Measurements from ENCODE around the gene COL8A1. TPM values are rescaled to one million over a fixed set of nuclear protein-coding genes. Genes with fewer than 3 reads are reported as not detected.

Gene COL8A1
- total RNA-seq, 1 donor from 2014 or later = 3.9 TPM

DNA sequence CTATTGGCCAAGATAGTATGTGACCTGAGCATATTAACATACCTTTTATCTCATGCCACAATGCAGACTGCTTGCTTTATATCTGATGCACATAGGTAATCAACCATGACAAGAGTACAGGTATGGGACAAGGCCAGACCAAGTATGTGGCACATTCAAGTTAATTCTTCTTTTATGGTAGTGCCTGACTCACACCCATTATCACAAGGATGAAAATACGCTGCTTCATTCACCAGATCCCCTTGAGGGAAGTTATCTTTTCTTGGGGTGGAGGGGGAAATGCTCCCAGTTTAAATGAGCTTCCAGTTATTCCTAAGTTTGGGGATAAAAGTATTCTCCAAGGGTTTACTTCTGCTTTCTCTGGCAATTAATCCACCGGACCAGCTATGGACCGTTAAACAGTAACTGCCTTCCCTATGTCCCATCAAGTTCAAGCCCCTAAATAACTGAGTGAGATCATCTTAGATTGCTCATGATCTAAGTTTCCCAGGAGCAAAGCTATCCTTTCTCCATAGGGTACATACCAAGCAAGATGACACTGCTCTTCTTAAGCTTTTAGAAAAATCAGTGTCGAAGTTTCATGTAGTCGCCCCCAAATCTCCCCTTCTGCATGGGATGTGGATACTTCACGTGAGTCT lies 1.9 kb downstream of the COL8A1 start:
- no peak for FAIRE-seq
- no peak for TF ChIP-seq CTCF (IDR thresholded peaks at IDR 0.05; ENCODE audit: insufficient read depth, low read length, severe bottlenecking)
- Histone ChIP-seq H3K27me3 (ENCODE audit: control insufficient read depth, insufficient read depth, low read length) (no peaks in the 10 kb centered on the region), H3K36me3 (ENCODE audit: control insufficient read depth, insufficient read depth, low read length) (no peaks in the 10 kb centered on the region), H3K4me3 (ENCODE audit: low read depth, low read length) (no peak overlapping the region)
- DNase-seq (ENCODE audit: low read depth) = no peak

DNA sequence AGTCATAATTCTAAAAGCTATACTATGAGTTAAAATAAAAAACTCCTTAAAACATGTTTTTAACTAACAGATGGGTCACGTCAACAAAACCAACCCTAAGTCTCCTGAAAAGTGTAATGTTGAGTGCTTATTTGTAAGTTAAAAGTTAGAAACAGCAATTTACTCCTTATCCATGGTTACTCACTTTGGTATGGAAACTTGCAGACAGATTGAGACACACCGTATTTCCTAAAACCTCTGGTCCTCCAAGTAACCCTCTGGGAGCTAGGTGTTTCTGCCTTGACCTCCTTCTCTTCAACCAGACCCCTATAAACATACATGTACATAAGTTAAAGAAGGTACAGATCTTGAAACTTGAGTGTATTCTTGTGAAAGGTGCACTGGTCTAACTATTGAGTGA lies 3.1 kb downstream of the COL8A1 start:
- no peak for TF ChIP-seq CTCF (IDR thresholded peaks at IDR 0.05; ENCODE audit: insufficient read depth, low read length, severe bottlenecking)

DNA sequence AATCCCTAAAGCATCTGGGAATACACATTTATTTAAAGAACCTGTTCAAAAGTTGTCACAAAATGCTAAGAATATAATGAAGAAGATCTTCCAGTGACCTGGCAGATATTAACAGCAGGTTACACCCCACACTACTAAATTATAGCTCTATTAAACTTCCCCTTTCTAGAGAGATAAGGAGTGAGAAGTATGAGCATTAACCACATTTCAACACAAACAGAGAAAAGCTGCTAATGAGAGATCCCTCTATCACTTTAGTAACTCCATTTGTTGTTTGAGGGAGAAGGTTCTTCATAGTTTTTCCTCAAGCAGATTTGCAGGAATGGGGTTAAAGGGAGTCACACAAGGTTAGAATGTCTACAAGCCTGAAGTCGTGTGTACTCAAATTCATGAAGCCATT lies 3.6 kb downstream of the COL8A1 start:
- Histone ChIP-seq H3K4me3 (ENCODE audit: low read depth, low read length) (no peak overlapping the region), H3K36me3 (ENCODE audit: control insufficient read depth, insufficient read depth, low read length) (no peaks in the 10 kb centered on the region), H3K27me3 (ENCODE audit: control insufficient read depth, insufficient read depth, low read length) (no peaks in the 10 kb centered on the region)
- DNase-seq (ENCODE audit: low read depth) = no peak
- TF ChIP-seq CTCF (IDR thresholded peaks at IDR 0.05; ENCODE audit: insufficient read depth, low read length, severe bottlenecking) = no peak
- FAIRE-seq = no peak

More for the DNA sequence above, 3.1 kb downstream of the COL8A1 start:
- Histone ChIP-seq H3K36me3 (ENCODE audit: control insufficient read depth, insufficient read depth, low read length) (no peaks in the 10 kb centered on the region), H3K4me3 (ENCODE audit: low read depth, low read length) (no peak overlapping the region), H3K27me3 (ENCODE audit: control insufficient read depth, insufficient read depth, low read length) (no peaks in the 10 kb centered on the region)
- FAIRE-seq (no peak), DNase-seq (ENCODE audit: low read depth) (no peak)

DNA sequence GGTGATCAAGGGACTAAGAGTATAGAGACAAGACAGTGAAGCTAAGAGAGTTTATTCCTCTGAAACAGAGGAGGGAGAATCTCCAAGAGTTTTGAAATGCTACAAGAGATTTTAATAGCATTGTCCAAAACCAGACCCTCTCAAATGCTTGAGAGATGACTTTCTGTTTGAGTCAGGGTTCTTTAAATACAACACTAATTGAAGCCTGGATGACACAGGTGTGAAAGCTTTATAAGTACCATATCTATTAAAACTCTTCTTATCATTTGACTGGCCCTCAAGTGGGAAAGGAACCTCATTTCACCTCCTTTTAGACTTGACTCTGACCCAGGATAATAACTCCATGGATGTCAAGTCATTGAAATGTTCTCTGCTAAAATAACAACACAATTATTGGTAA lies 5.6 kb downstream of the COL8A1 start:
- DNase-seq (ENCODE audit: low read depth) (no peak), FAIRE-seq (no peak)
- no peak for TF ChIP-seq CTCF (IDR thresholded peaks at IDR 0.05; ENCODE audit: insufficient read depth, low read length, severe bottlenecking)
- Histone ChIP-seq H3K4me3 (ENCODE audit: low read depth, low read length) (no peak overlapping the region), H3K36me3 (ENCODE audit: control insufficient read depth, insufficient read depth, low read length) (no peaks in the 10 kb centered on the region), H3K27me3 (ENCODE audit: control insufficient read depth, insufficient read depth, low read length) (no peaks in the 10 kb centered on the region)

DNA sequence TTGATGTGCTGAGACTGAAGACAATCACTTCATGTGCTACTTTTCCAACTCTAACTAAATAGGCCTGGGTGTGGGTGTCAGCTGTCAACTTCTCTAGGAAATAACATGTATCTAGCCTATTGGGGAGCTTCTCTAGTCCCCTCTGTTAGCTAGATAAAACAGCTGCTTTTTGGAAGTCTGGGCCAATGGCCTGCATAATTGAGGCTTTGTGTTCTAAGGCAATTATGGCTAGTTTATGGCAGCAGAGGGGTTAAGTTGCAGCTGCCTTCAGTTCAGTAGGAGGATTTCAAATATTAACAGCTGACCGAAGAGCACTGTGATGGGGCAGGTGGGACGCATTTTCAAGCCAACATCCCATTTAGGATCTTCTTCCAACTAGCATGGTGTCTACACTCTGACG lies 6.4 kb downstream of the COL8A1 start:
- no peaks in the 10 kb centered on the region for H3K36me3 ChIP-seq (ENCODE audit: control insufficient read depth, insufficient read depth, low read length)
- H3K27me3 ChIP-seq (ENCODE audit: control insufficient read depth, insufficient read depth, low read length) = no peaks in the 10 kb centered on the region
- FAIRE-seq = no peak
- DNase-seq (ENCODE audit: low read depth) = no peak
- TF ChIP-seq CTCF (IDR thresholded peaks at IDR 0.05; ENCODE audit: insufficient read depth, low read length, severe bottlenecking) = no peak
- no peak overlapping the region for H3K4me3 ChIP-seq (ENCODE audit: low read depth, low read length)
